Keratinocyte (primary cell): ENCODE results near the gene SLC39A10.

Source experiments
- EZH2 ChIP-seq: IDR thresholded peaks from one replicate; pipeline ENCODE4 v1.6.1; 2012; ENCODE audit warnings: inconsistent platforms, mild to moderate bottlenecking, low read length, moderate library complexity
- TF ChIP-seq, protein P1 (sequence below), 3 experiments: IDR thresholded peaks in 1 of 3; conservative IDR thresholded peaks in 1 of 3; optimal IDR thresholded peaks in 1 of 3; 2 replicates in 2 of 3; 3 replicates in 1 of 3; pipeline versions ENCODE3 to v1.5.1; 2011; ENCODE audit warnings: low read length in 3 of 3, mild to moderate bottlenecking in 3 of 3, moderate library complexity in 2 of 3, control low read depth in 1 of 3, inconsistent platforms in 1 of 3; ENCODE audit not compliant: insufficient read depth in 2 of 3; ENCODE audit errors: extremely low read depth in 1 of 3

GRCh38 chr2:195658541-195658890 lies 1.5 kb downstream of the SLC39A10 start:
- TF ChIP-seq, protein P1, sequence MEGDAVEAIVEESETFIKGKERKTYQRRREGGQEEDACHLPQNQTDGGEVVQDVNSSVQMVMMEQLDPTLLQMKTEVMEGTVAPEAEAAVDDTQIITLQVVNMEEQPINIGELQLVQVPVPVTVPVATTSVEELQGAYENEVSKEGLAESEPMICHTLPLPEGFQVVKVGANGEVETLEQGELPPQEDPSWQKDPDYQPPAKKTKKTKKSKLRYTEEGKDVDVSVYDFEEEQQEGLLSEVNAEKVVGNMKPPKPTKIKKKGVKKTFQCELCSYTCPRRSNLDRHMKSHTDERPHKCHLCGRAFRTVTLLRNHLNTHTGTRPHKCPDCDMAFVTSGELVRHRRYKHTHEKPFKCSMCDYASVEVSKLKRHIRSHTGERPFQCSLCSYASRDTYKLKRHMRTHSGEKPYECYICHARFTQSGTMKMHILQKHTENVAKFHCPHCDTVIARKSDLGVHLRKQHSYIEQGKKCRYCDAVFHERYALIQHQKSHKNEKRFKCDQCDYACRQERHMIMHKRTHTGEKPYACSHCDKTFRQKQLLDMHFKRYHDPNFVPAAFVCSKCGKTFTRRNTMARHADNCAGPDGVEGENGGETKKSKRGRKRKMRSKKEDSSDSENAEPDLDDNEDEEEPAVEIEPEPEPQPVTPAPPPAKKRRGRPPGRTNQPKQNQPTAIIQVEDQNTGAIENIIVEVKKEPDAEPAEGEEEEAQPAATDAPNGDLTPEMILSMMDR (optimal IDR thresholded peaks at IDR 0.05 in 1 of 3, IDR thresholded peaks at IDR 0.05 in 1 of 3, conservative IDR thresholded peaks at IDR 0.05 in 1 of 3; ENCODE audit: extremely low read depth in 1 of 3, insufficient read depth in 2 of 3, low read length in 3 of 3): no peak
- TF ChIP-seq EZH2: no peak
